Measurements from ENCODE around the gene NUMB. TPM values are rescaled to one million over a fixed set of nuclear protein-coding genes. Genes with fewer than 3 reads are reported as not detected.

Gene NUMB
- total RNA-seq, 1 experiment from 2014 or later = 22.2 TPM

DNA sequence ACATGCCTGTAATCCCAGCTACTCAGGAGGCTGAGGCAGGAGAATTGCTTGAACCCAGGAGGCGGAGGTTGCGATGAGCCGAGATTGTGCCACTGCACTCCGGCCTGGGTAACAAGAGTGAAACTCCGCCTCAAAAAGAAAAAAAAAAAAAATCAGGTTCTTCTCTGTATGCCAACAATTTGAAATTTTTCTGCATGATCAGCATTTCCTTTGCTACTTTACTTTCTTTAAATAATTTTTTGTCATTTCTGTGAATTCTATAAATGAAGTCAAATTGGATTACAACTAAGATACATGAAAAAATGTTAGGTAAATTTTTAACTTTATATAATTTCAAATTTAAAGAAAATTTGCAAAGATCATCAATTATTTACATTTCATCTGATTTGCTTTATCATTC, 87.8 kb downstream of the NUMB start:
- H2AFZ ChIP-seq (ENCODE audit: low read length) = no peak overlapping the region
- ATAC-seq (no peak), DNase-seq (no peak)
- H3K4me2 ChIP-seq (ENCODE audit: low read length) = no peak overlapping the region
- H3K4me3 ChIP-seq (ENCODE audit: low read length) = no peak overlapping the region
- intact Hi-C loops (cut with micrococcal nuclease) = no loop called here
- H3F3A ChIP-seq (ENCODE audit: low read length, unreplicated experiment) = no peaks in the 10 kb centered on the region
- no peaks in the 10 kb centered on the region for H3K9me3 ChIP-seq (ENCODE audit: low read length)
- no peaks in the 10 kb centered on the region for H3K9me2 ChIP-seq (replicated peaks; ENCODE audit: low read length)
- no peak overlapping the region for H3K27ac ChIP-seq (ENCODE audit: low read length)
- TF ChIP-seq EZH2phosphoT487 (IDR thresholded peaks at IDR 0.05; ENCODE audit: borderline replicate concordance, low read length) = no peak
- TF ChIP-seq, protein P1, sequence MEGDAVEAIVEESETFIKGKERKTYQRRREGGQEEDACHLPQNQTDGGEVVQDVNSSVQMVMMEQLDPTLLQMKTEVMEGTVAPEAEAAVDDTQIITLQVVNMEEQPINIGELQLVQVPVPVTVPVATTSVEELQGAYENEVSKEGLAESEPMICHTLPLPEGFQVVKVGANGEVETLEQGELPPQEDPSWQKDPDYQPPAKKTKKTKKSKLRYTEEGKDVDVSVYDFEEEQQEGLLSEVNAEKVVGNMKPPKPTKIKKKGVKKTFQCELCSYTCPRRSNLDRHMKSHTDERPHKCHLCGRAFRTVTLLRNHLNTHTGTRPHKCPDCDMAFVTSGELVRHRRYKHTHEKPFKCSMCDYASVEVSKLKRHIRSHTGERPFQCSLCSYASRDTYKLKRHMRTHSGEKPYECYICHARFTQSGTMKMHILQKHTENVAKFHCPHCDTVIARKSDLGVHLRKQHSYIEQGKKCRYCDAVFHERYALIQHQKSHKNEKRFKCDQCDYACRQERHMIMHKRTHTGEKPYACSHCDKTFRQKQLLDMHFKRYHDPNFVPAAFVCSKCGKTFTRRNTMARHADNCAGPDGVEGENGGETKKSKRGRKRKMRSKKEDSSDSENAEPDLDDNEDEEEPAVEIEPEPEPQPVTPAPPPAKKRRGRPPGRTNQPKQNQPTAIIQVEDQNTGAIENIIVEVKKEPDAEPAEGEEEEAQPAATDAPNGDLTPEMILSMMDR (conservative IDR thresholded peaks at IDR 0.05; ENCODE audit: low read depth, low read length) = no peak
- TF ChIP-seq EZH2 (IDR thresholded peaks at IDR 0.05; ENCODE audit: low read length, unreplicated experiment) = no peak
- ChIA-PET CTCF (no interaction called here), POLR2A (ENCODE audit: unreplicated experiment) (no interaction called here)
- H3K79me2 ChIP-seq (ENCODE audit: low read length) = no peaks in the 10 kb centered on the region
- no peak overlapping the region for H3K9ac ChIP-seq (ENCODE audit: low read length)
- H3K4me1 ChIP-seq (ENCODE audit: insufficient read depth, low read length) = no peaks in the 10 kb centered on the region
- H3K36me3 ChIP-seq (ENCODE audit: low read depth, low read length) = no peaks in the 10 kb centered on the region
- H4K20me1 ChIP-seq (ENCODE audit: low read length) = no peaks in the 10 kb centered on the region
- no TSS peak for BruUV-seq (replicated peaks)
- H3K27me3 ChIP-seq (ENCODE audit: low read length) = no peaks in the 10 kb centered on the region

DNA sequence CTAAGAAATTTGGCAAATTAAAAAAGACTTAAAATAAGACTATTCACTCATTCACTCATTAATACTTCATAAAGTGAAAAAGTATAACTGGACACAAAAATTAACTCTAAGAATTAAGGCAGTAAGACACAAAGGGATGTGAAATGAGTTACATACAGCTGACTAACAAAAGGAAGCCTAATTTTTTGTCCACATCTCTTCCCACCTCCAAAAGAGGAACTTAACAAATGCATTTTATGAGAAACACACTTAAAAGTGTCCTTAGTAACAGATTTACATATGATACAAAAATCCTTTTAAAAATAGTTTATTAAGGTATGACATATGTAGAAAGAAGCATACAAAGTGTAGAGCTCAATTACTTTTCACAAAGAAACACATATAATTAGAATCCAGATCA, 88.9 kb downstream of the NUMB start:
- no peak overlapping the region for H3K4me2 ChIP-seq (ENCODE audit: low read length)
- no peaks in the 10 kb centered on the region for H3K9me2 ChIP-seq (replicated peaks; ENCODE audit: low read length)
- no peak for TF ChIP-seq EZH2phosphoT487 (IDR thresholded peaks at IDR 0.05; ENCODE audit: borderline replicate concordance, low read length)
- TF ChIP-seq, protein P1 (conservative IDR thresholded peaks at IDR 0.05; ENCODE audit: low read depth, low read length) = no peak
- TF ChIP-seq EZH2 (IDR thresholded peaks at IDR 0.05; ENCODE audit: low read length, unreplicated experiment) = no peak
- no TSS peak for BruUV-seq (replicated peaks)
- intact Hi-C loops (cut with micrococcal nuclease) = no loop called here
- H3K79me2 ChIP-seq (ENCODE audit: low read length) = no peaks in the 10 kb centered on the region
- H3K27ac ChIP-seq (ENCODE audit: low read length) = no peak overlapping the region
- CTCF ChIA-PET = no interaction called here
- H3F3A ChIP-seq (ENCODE audit: low read length, unreplicated experiment) = no peaks in the 10 kb centered on the region
- no peaks in the 10 kb centered on the region for H4K20me1 ChIP-seq (ENCODE audit: low read length)
- POLR2A ChIA-PET (ENCODE audit: unreplicated experiment) = no interaction called here
- no peak overlapping the region for H3K9ac ChIP-seq (ENCODE audit: low read length)
- no peaks in the 10 kb centered on the region for H3K27me3 ChIP-seq (ENCODE audit: low read length)
- DNase-seq (no peak), ATAC-seq (no peak)
- no peaks in the 10 kb centered on the region for H3K4me1 ChIP-seq (ENCODE audit: insufficient read depth, low read length)
- H3K36me3 ChIP-seq (ENCODE audit: low read depth, low read length) = no peaks in the 10 kb centered on the region
- no peak overlapping the region for H2AFZ ChIP-seq (ENCODE audit: low read length)
- no peak overlapping the region for H3K4me3 ChIP-seq (ENCODE audit: low read length)
- H3K9me3 ChIP-seq (ENCODE audit: low read length) = no peaks in the 10 kb centered on the region

DNA sequence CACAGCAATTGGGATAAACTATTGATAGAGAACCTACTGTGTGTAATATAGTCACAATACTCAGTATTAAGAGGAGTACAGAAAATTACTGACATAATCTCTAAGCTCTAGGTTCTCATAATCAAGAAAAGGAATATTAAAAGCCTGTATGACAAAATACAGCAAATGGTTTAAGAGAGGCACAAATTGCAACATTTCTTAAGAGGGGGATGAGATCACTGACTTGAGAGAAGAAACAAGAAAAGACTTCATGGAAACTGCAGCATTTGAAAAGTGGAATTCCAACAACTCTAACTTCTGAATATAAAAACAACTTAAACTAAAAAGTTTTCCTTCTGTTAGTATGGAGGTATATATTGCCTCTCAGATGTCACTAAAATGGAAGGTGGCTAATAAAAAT, 89.7 kb downstream of the NUMB start:
- no peaks in the 10 kb centered on the region for H3K9me2 ChIP-seq (replicated peaks; ENCODE audit: low read length)
- TF ChIP-seq EZH2phosphoT487 (IDR thresholded peaks at IDR 0.05; ENCODE audit: borderline replicate concordance, low read length) (no peak), EZH2 (IDR thresholded peaks at IDR 0.05; ENCODE audit: low read length, unreplicated experiment) (no peak)
- TF ChIP-seq, protein P1 (conservative IDR thresholded peaks at IDR 0.05; ENCODE audit: low read depth, low read length) = no peak
- intact Hi-C loops (cut with micrococcal nuclease) = no loop called here
- H3K36me3 ChIP-seq (ENCODE audit: low read depth, low read length) = no peaks in the 10 kb centered on the region
- H3K4me3 ChIP-seq (ENCODE audit: low read length) = no peak overlapping the region
- H4K20me1 ChIP-seq (ENCODE audit: low read length) = no peaks in the 10 kb centered on the region
- no peaks in the 10 kb centered on the region for H3K9me3 ChIP-seq (ENCODE audit: low read length)
- H3K79me2 ChIP-seq (ENCODE audit: low read length) = no peaks in the 10 kb centered on the region
- H3F3A ChIP-seq (ENCODE audit: low read length, unreplicated experiment) = no peaks in the 10 kb centered on the region
- no peak overlapping the region for H3K4me2 ChIP-seq (ENCODE audit: low read length)
- DNase-seq (no peak), ATAC-seq (no peak)
- no TSS peak for BruUV-seq (replicated peaks)
- no peaks in the 10 kb centered on the region for H3K27me3 ChIP-seq (ENCODE audit: low read length)
- no peaks in the 10 kb centered on the region for H3K4me1 ChIP-seq (ENCODE audit: insufficient read depth, low read length)
- no peak overlapping the region for H3K9ac ChIP-seq (ENCODE audit: low read length)
- no peak overlapping the region for H2AFZ ChIP-seq (ENCODE audit: low read length)
- CTCF ChIA-PET = interaction anchor here (0.7 kb wide), 1 partner anchor 461 kb away, joined by 4 read pairs; no protein-coding TSS in a partner anchor
- H3K27ac ChIP-seq (ENCODE audit: low read length) = no peak overlapping the region
- POLR2A ChIA-PET (ENCODE audit: unreplicated experiment) = no interaction called here
